Measurements from ENCODE around the gene ZNF541.
"Not testable (repeated sequence)": the region's sequence is repeated elsewhere in the genome, so short reads cannot be mapped to it uniquely, and the experiment has no call there.

The ZNF541 gene

DNA sequence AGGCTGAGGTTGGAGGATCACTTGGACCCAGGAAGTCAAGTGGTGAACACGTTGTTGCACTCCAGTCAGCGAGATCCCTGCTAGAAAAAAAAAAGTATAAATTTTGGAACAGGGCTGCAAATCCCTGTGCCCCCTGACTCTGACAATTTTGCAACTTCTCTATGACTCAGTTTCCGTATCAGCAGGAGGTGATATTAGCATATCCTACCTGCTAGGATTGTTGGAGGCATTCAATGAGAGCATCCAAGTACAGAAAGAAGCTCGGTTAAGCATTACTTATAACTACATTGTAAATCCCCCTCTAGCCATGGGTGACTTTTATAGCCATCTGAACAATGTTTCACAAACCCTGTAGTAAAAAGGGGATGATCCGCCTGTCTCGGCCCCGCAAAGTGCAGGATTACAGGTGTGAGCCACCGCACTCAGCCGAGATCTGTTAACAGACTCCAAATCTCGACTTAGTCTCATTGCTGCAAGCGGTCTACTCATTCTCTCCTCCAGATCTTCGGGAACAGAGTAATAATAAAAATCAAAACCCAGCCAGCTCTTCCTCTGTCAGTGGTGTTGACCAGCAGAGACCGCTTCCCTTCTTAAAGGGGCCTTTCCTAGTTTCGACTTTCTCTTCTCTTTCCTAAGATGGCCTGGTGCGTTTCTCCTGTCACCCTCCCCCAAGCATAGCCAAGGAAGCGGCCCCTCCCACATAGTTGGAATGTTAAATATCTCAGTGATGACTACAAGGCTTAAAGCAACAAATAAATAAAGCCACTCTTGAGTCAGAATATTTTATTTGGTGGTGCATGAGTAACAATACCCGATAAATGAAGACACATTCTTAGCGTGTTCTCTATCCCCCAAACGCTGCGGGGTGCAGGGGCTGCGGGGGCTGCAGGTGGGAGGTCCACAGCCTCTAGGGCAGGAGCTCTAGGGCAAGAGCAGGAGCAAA lies 25.7 kb upstream of the ZNF541 start:
- no peak for DNase-seq

GRCh38 chr19:47595944-47596343 lies 23.0 kb upstream of the ZNF541 start:
- DNase-seq = no peak

- no peak for DNase-seq
Observed at GRCh38 chr19:47593860-47594259, 20.9 kb upstream of the ZNF541 start.

DNA sequence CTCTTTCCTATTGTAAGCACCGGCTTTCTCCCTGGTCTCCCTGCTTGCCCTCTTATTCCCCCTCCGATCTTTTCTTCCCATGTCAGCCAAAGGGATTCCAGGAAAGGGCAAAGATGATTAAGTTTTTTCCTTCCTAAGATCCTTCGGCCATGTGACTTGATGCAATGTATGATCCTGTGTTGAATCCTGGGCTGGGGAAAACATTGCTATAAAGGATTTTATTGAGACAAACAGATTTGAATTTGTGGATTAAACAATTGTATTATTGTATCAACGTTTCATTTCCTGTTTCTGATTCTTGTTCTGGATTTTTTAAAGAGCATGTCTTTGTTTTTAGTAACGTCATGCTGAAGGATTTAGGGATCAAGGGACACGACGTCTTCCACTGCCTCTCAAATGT lies 16.9 kb upstream of the ZNF541 start:
- no peak for DNase-seq

- DNase-seq = no peak
Observed at GRCh38 chr19:47587295-47587694, 14.3 kb upstream of the ZNF541 start.

- DNase-seq = not testable (repeated sequence)
Observed at GRCh38 chr19:47583161-47583560, 10.2 kb upstream of the ZNF541 start.

GRCh38 chr19:47582320-47582909 lies 9.5 kb upstream of the ZNF541 start:
- no peak for DNase-seq

GRCh38 chr19:47581605-47582319 lies 8.8 kb upstream of the ZNF541 start:
- DNase-seq = no peak

DNA sequence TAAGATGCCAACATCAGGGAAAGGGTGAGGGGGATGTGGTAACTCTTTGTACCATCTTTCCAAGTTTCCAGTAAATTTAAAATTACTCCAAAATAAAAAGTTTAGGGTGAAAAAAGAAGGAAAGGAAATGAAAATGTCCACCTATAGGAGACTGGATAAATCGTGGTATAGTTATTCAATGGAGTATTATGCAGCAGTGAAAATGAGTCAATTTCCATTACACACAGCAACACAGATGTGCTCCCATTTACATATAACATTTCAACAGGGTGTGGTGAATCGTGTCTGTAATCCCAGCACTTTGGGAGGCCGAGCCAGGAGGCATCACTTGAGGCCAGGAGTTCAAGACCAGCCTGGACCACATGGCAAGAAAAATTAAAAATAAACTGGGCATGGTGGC lies 7.4 kb upstream of the ZNF541 start:
- DNase-seq = no peak

DNA sequence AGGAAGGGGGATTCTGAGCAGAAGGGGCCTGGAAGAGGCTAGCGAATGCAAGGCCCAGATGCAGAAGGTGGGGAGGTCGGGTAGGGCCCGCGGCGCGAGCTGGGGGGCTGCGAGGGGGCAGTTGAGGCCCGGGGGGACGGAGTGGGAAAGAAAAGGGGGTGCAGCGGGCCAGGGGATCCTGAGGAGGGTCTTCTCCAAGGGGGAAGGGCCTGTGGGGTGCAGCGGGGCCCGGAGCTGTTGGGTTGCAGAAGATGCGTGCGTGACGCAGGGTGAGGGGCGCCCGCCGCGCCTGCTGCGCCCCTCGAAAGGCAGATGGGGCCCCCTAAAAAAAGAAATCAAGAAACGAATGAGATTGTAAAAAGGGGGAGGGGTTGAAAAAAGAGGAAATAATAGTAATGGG lies 313 bp downstream of the ZNF541 start:
- no peak for DNase-seq

DNA sequence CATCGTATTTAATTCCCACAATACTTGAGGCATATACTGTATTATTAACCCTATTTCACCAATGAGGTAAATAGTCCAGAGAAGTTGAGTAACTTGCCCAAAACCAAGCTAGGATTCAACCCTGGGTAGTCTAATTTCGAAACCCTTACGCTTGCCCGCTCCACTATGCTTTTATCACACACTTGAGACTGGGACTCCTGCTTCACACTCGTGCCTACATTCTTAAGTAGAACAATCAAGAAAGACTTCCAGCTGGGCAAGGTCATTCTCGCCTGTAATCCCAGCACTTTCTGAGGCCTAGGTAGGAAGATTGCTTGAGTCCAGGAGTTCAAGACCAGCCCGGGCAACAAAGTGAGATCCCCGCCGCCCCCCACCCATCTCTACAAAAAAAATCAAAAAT lies 3.6 kb downstream of the ZNF541 start:
- DNase-seq = no peak

- no peak for DNase-seq
Observed at GRCh38 chr19:47564081-47564480, 8.9 kb downstream of the ZNF541 start.

- no peak for DNase-seq
Observed at GRCh38 chr19:47561440-47562057, 11.4 kb downstream of the ZNF541 start.

GRCh38 chr19:47560999-47561398 lies 11.9 kb downstream of the ZNF541 start:
- DNase-seq = no peak

DNA sequence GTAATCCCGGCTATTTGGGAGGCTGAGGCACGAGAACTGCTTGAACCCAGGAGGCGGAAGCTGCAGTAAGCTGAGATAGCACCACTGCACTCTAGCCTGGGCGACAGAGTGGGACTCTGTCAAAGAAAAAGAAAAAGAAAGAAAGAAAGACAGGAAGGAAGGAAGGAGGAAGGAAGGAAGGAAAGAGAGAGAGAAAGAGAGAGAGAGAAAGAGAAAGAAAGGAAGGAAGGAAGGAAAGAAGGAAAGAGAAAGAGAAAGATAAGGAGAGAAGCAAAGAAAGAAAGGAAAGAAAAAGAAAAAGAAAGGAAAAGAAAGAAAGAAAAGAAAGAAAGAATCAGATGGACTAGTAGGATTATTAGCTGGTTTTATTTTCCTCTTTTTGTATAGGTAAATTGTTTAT lies 22.8 kb downstream of the ZNF541 start:
- no peak for DNase-seq

GRCh38 chr19:47549261-47549862 lies 23.6 kb downstream of the ZNF541 start:
- DNase-seq = no peak

DNA sequence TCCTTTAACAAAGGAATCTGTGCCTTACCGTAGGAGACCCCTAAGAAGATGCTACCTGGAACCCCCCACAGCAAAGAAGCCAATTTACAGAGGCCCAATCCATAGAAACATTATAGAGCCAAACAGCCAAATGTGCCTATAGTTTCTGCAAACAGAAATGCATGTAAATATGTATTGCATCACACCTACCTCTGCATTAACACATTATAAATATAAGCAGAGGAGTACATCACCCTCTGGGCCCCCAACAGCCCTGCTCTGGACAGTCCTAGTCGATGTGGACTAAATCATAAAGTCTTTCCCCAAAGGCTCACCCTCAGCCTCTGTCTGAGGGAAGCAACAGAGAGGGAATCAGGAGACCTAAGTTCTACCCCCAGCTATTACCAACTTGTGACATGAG lies 25.7 kb downstream of the ZNF541 start:
- no peak for DNase-seq

- no peak for DNase-seq
Observed at GRCh38 chr19:47545061-47545948, 27.6 kb downstream of the ZNF541 start.

- no peak for DNase-seq
Observed at GRCh38 chr19:47544476-47544875, 28.5 kb downstream of the ZNF541 start.

DNA sequence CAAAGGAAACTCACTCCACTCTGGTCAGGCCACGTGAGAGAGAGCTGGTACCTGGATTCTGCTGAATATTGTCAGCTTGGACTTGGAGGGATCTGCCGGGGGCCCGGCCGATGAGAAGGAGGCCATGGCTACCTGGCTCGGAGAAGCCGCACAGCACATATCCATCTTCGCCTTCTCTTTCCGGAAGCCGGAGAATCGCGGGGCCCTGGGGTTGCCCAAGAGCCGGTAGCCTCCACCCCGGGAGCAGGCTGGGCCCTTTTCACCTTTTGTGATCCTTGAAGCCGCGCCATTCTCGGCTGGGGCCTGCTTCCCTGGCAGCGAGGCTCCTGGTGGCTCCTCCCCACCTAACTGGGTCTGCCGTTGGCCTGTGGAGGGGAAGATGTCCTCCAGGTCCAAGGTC lies 28.9 kb downstream of the ZNF541 start:
- no peak for DNase-seq

DNA sequence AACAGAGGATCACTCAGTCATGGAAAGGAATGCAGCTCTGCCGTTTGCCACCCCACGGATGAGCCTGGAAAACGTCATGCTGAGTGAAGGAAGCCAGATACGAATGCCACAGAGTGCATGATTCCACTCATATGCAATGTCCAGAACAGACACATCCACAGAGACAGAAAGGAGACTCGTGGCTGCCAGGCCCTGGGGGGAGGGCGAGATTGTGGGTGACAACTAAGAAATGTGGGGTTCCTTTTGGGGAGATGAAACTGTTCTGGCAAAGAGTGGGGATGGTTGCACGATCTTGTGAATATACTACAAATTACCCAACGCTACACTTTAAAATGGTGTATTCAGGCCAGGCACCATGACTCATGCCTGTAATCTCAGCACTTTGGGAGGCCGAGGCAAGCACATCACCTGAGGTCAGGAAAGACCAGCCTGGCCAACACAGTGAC lies 30.9 kb downstream of the ZNF541 start:
- DNase-seq = no peak

- no peak for DNase-seq
Observed at GRCh38 chr19:47541518-47541917, 31.4 kb downstream of the ZNF541 start.

Data from NCI-H524 treated with DMSO at 0.1 percent for 48 hours (cell line).